CD4-positive, alpha-beta T cell treated with Interleukin-1 beta for 1 hour (primary cell): ENCODE data around the gene ZFYVE27.
"Not testable (repeated sequence)": the region's sequence is repeated elsewhere in the genome, so short reads cannot be mapped to it uniquely, and the experiment has no call there.

Source experiments
- DNase-seq, 2 donors: peaks; one replicate each; pipeline ENCODE4 v3.0.0-alpha.2; 2020 to 2022

The ZFYVE27 gene

GRCh38 chr10:97736902-97737769 is at the start of gene ZFYVE27:
Gene ZFYVE27 (plus strand): TSS chr10:97737128. CDS start chr10:97738478, 1,350 bp downstream.
- peak; percentile 96 for DNase-seq

DNA sequence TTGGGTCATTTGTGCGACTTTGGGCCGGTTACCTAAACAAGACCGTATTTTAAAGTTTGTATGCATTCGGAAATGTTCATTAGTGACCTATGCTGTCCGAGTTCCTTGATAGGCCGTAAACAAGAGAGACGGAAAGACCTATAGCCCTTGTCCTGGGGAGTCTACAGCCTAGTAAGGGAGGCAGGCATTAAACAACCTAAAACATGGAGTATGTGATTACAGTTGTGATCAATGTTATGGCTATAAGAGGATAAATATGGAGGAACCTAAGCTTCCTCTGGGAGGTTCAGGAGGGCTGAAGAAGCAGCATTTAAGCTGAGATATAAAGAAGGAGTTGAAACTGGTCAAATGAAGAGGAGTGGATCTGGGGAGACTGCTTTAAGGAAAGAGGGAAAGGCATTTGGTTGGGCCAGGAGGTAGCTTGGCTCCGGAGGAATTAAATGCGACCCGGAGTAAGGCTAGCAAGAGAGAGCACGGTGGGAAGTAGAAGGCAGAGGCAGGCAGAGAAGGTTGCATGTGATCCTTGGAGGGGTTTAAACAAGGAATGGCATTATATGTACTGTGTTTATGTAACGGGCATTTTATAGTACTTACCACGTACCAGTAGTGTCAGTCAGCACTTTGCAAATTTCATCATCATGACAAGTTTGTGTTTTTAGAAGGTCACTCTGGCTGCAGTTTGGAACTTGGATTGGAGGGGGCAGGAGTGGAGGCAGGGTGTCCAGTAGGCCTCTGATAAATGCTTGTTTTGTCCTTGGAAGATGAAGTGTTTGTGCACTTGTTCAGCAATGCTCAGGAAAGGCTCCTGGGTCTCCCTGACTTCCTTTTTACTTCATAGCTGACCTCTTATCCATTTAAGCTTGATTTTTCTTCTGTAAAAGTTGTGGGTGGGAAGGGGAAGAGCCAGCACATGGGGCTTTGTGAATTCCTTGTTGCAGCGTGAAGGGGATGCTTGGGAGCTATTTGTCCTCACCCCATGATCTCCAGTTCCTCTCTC is 48.8 kb upstream of the ZFYVE27 start:
- no peak for DNase-seq

- DNase-seq, result peak in 1 of 2 donors; percentile 69
These were observed 47.3 kb upstream of the ZFYVE27 start for GRCh38 chr10:97689559-97690020.

DNA sequence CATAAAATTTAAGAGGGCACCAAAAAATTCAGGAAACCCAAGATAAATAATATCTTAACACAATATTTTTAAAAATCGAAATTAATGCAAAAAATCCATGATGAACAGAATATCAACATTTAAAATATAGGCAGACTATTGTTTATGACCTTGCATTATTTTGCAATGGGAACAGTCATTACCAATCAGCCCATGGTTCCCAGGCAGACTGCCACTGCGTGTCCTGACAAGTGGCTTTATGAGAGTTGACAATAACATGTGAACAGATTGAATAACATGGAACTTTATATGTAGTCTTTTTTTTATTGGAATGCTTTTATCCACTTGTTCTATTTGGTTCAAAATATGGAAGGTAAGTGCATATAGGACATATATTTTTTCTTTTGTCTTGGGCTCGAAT is 46.8 kb upstream of the ZFYVE27 start:
- DNase-seq, result no peak

DNA sequence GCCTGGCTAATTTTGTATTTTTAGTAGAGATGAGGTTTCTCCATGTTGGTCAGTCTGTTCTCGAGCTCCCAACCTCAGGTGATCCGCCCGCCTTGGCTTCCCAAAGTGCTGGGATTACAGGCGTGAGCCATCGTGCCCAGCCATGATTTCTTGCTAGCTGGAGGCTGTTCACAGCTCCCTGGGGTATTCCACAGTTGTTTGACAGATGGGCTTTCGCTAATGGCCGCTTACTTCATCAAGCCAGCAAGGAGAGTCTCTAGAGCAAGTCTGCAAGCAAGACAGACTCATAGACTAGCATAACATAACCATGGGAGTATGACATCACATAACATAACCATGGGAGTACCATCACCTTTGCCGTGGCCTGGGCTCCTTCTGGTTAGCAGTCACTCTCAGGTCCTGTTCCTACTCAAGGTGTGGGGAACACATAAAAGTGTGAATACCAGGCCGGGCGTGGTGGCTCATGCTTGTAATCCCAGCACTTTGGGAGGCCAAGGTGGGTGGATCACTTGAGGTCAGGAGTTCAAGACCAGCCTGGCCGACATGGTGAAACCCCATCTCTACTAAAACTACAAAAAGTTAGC is 38.8 kb upstream of the ZFYVE27 start:
- not testable (repeated sequence) for DNase-seq

GRCh38 chr10:97701438-97702069 is 35.4 kb upstream of the ZFYVE27 start:
- peak; percentile 49 to 68 for DNase-seq

- DNase-seq, result no peak
These were observed 33.4 kb upstream of the ZFYVE27 start for GRCh38 chr10:97703398-97704067.

DNA sequence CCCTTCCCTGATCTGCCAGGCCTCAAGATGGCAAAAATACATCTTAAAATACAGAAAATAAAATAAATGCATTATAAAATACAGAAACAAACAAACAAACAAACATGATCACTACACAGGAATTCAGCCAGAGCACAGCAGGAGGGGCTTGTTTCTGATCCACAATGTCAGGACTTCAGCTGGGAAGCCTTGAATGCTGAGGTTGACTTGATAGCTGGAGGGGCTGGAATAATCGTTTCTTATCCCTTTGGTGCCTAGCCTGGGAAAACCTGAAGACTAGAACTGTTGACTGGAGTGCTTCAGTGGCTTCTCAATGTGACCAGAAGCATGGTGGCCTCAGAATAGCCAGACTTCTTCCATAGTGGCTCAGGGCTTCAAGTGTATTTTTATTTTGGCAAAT is 32.6 kb upstream of the ZFYVE27 start:
- no peak for DNase-seq

- DNase-seq, result no peak
These were observed 31.8 kb upstream of the ZFYVE27 start for GRCh38 chr10:97705006-97705670.

DNA sequence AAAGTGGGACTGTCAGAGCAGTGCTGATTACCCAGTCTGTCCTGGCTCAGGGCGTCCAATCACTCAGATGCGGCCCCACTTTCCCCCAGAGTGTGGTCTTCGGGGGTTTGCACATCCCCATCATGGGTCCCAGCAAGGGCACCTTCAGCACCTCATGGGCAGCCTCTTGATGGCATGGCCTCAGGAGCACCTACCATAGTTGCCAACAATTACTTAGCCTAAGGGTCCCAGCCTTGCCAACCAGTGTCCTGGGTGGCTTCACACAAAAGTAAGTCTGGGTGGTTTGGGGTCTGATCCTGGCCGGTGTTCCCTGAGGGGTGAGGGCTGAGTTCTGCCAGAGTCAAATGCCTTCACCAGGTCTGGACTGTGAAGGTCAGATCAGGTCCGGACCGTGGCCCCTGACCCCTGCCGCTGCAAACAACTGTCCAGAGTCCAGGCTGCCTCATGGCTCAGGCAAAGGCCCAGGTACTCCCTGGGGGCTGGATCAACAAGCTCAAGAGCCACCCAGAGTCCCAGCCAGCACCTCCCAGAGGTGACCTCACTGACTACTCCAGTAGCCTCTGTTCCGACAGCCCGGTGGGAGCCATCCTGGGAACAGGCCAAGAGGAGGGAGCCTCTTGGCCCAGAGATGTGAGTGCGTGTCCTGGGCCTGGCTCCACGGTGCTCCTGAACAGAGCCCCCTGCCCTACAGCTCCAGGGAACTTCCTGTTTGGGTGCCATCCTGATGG is 29.6 kb upstream of the ZFYVE27 start:
- DNase-seq, result no peak

GRCh38 chr10:97708167-97708566 is 28.8 kb upstream of the ZFYVE27 start:
- DNase-seq, result no peak

DNA sequence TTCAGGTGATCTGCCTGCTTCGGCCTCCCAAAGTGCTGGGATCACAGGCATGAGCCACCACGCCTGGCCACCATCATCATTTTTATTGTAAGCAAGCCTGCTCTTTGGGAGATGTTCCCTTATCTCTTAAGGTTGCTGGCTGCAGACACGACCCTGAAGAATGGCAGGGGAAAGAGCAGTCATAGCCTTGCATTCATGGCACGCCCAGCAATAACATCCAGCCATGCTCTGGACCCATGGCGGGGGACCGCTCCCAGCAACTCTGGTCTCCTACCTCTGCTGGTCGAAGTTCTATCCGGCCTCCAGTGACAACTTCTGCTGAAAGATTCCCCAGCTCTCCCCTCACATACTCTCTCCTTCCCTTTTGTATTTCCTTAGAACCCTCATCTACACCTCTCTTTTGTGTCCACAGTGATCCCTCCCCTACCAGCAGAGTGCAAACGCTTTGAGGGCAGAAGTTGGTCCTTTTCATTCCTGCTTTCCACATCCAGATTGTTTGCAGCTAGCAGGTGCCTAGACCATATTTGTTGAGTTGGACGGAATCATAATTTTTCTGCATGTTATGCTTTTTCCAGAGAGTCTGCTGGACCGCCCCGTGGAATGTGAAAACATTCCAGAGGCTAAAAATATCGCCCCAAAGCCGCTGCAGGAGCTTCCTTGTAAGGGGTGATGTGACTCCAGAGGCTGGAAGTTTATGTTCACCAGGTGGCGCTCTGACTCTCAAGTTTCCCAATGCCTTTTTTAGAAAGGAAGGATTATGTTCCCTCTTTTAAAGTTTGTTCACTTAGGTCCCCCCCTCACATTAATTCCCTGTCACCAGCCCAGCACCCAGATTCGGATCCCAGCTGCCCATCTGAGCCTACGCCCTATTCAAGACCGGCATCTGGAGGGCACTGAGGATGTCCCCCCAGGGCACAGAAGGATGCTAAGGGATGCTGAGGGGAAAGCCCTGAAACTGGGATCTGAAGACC is 27.7 kb upstream of the ZFYVE27 start:
- DNase-seq, result peak; percentile 22 to 39

GRCh38 chr10:97711640-97712572 is 25.0 kb upstream of the ZFYVE27 start:
- DNase-seq, result no peak

DNA sequence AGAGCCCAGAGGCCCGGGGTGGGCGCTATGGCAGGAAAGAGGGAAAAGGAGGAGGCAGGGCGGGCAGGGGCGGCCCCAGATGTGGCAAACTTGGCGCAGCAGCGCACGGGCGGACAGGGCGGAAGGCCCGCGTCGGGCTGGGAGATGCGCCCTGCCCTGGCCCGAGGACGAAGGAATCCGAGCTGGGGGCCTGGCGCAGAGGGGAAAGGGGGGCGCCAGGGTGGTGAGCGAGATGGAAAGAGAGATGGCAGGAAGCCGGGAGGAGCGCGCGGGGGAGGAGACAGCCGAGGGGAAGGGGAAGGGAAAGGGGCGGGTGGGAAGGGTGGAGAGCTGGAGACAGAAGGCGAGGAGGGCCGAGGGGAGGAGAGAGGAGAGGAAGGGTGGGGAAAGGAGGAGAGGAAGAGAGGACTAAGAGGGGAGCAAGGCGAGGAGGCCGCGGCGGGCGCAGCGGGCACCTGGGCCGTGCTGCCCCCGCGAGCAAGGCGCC is 23.5 kb upstream of the ZFYVE27 start, which contains the start of gene MARVELD1:
Gene MARVELD1, plus strand, starts transcription at position 392 of the 487 bp plus-strand sequence. CDS start 147 bp downstream, outside the sequence.
- DNase-seq, result no peak

GRCh38 chr10:97713826-97714400 is 23.0 kb upstream of the ZFYVE27 start:
- peak; percentile 53 to 65 for DNase-seq

DNA sequence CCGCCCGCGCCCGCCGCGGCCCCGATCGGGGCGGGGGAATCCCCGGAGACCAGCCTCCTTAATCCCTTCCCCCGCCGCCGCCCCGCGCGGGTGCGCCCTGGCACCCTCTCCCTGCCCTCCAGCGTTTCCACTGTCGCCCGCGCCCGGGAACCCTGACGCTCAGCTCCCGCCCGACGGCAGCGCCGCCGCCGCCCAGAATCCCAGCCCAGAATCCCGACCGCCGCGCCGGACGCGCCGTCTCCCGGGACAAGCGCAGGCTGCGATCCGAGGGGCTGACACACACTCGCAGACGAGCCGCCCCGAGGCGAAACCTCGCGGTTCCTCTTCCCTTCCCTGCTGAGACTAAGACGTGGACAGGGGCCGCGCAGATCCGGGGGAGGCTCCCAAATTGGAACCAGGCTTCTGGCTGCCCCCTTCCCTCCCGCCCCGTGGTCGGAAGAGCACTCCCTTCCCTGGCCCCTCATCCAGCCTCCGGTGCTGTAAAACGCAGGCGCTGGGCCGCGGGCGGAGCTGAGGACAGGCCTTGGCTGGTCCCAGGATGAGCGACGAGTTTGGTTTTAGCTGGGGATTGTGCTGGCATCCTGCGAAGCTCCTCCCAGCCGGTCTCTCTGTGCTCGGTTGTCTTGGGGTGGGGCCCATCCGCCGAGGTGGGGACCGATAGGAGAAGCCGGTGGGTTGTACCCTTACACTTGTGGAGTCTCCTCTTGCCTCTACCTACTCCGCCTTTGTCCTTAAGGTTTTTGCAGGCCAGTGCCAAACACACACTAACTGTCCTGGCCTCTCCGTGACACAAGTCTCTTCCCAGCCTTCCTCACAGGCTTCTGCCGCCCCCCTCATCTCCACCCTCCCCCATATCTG is 22.3 kb upstream of the ZFYVE27 start:
- DNase-seq, result peak in 1 of 2 donors; percentile 45
